ENCODE measurements around the gene TXNDC17. TPM values are rescaled to one million over a fixed set of nuclear protein-coding genes. Genes with fewer than 3 reads are reported as not detected.

Gene TXNDC17
- total RNA-seq, 4 donors from 2014 or later, result 70.4 to 149 (median 95.9) TPM

DNA sequence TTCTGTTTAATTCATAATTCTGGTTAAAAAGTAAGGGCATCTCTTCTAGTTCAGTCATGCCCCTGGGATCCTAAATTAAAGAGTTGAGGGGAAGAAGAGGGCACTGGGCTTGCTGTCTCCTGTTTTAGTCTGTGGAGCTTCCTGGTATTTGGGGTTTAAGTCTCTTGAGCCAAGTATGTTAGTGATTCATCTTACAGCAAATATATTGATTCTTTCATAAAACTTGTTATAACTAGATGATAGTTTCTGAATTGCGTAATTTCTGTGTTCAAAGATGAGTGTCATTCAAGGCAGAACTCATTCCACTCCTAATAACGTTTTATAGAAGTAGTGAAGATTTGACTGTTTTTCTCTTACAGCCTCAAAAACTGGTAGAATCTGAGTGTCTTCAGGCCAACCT, 1.7 kb downstream of the TXNDC17 start:
- no peaks in the 10 kb centered on the region for H3K9me3 ChIP-seq
- H3K4me1 ChIP-seq, result peaks cover 19 to 23% of the 10 kb centered on the region in 2 donors
- H3K27ac ChIP-seq, result no peak overlapping the region
- DNase-seq, result no peak
- 74 to 87% methylated on average over 2 of the region's 2 CpGs for WGBS, 2 donors
- TF ChIP-seq, protein P1, sequence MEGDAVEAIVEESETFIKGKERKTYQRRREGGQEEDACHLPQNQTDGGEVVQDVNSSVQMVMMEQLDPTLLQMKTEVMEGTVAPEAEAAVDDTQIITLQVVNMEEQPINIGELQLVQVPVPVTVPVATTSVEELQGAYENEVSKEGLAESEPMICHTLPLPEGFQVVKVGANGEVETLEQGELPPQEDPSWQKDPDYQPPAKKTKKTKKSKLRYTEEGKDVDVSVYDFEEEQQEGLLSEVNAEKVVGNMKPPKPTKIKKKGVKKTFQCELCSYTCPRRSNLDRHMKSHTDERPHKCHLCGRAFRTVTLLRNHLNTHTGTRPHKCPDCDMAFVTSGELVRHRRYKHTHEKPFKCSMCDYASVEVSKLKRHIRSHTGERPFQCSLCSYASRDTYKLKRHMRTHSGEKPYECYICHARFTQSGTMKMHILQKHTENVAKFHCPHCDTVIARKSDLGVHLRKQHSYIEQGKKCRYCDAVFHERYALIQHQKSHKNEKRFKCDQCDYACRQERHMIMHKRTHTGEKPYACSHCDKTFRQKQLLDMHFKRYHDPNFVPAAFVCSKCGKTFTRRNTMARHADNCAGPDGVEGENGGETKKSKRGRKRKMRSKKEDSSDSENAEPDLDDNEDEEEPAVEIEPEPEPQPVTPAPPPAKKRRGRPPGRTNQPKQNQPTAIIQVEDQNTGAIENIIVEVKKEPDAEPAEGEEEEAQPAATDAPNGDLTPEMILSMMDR (IDR thresholded peaks at IDR 0.05), result no peak
- TF ChIP-seq POLR2A (IDR thresholded peaks at IDR 0.05), result no peak
- H3K4me3 ChIP-seq (replicated peaks in 1 of 3), result no peak overlapping the region
- H3K36me3 ChIP-seq, result peaks cover 0 to 5% of the 10 kb centered on the region in 2 donors
- intact Hi-C loops (cut with DNase I), result no loop called here
- H3K27me3 ChIP-seq, result no peaks in the 10 kb centered on the region

DNA sequence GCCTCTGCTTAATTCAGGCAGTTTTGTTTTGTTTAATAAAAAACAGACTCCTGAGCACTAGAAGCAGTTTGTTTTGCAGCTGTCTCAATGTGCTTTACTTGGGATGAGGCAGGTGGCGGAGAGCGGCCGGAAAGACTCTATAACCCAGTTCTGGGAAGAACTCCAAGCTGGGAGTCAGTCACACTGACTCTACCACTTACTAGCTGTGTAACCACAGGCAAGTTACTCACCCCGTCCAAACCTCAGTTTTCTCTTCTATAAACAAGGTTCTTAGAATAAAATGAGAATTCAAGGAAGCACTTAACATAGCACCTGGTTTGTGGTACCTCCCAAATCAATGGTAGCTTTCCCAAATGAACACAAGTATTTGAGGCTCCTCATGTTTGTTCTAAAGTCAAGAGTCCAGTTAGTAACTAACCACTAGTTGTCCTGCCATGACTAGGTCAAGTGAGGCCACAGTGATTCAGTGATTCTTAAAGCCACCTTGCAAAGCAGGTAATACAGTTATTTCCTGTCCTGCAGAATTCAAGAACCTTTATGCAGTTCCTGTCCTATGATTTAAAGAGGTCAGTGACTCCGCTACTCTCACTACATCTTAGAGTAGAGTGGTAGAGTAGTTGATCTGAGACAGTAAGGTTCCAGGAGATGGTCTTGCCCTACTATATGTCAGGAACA, 2.7 kb downstream of the TXNDC17 start:
- 84 to 94% methylated on average over 5 of the region's 5 CpGs for WGBS, 2 donors
- TF ChIP-seq POLR2A (IDR thresholded peaks at IDR 0.05), result no peak
- TF ChIP-seq, protein P1 (IDR thresholded peaks at IDR 0.05), result no peak
- H3K4me3 ChIP-seq (replicated peaks in 1 of 3), result no peak overlapping the region
- H3K4me1 ChIP-seq, result peaks cover 15 to 17% of the 10 kb centered on the region in 2 donors
- no peak for DNase-seq
- H3K9me3 ChIP-seq, result no peaks in the 10 kb centered on the region
- peaks cover 0 to 5% of the 10 kb centered on the region in 2 donors for H3K36me3 ChIP-seq
- H3K27me3 ChIP-seq, result no peaks in the 10 kb centered on the region
- H3K27ac ChIP-seq, result no peak overlapping the region
- intact Hi-C loops (cut with DNase I), result no loop called here

DNA sequence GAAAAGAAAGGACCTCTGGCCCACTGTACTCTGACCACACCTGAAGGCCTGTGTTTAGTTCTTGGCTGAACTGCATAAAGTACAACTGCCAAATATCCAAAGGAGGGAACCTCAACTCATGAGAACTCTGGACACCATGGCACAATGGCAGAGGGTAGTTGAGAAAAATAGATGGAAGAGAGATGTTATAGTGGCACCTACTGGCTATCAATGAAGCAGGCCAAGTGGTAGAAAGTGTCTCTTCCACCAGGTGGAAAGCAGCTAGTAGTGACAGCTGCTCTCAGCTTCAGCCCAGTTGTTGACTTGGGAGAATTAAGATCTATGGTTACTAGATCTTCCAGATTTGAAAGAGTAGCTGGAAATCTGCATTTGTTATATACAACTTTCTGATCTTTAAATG, 7.3 kb downstream of the TXNDC17 start:
- no peak for TF ChIP-seq POLR2A (IDR thresholded peaks at IDR 0.05)
- TF ChIP-seq, protein P1 (IDR thresholded peaks at IDR 0.05), result no peak
- peaks cover 16 to 27% of the 10 kb centered on the region in 2 donors for H3K4me1 ChIP-seq
- H3K9me3 ChIP-seq, result no peaks in the 10 kb centered on the region
- no peak for DNase-seq
- intact Hi-C loops (cut with DNase I), result no loop called here
- no peaks in the 10 kb centered on the region for H3K27me3 ChIP-seq
- peaks cover 0 to 5% of the 10 kb centered on the region in 2 donors for H3K36me3 ChIP-seq
- no peak overlapping the region for H3K27ac ChIP-seq
- H3K4me3 ChIP-seq (replicated peaks in 1 of 3), result no peak overlapping the region

DNA sequence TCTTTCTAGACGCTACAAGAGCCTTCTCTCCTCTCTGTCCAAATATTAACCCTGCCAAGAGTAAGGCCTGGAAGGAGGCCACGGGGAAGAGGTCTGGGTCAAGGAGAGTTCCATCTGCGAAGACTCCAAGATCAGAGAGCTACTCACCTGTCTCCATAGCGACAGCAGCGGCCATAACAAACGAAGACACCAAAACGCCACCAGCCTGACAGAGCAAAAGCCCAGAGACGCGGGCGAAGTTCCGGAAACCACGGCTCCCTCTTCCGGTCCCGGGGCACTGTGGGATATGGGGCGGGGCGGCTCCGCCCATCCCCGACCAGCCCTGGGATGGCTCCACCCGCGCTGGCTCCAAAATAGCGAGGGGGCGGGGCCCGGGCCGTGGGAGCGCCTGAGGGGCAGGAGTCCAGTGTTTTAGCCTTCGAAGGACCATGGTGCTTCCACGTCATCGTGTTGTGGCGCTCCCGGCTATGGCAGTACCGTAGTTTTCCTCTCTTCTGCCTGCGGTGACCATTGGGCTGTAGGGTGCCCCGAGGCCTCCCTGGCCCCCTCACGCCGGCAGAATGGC, 10.6 kb downstream of the TXNDC17 start, which contains the start of the genes C17orf100 and MED31:
TSS of gene C17orf100 (plus strand) at position 409 of the 565 bp plus-strand sequence. CDS start at position 561, 152 bp downstream.
TSS of gene MED31 (minus strand) at position 252 of the 565 bp plus-strand sequence. CDS start at position 175, 77 bp downstream.
- peak within 1 kb of the TSS; percentile 45 to 81 (median 76) for H3K4me3 ChIP-seq (replicated peaks in 1 of 3)
- TF ChIP-seq, protein P1 (IDR thresholded peaks at IDR 0.05), result no peak
- TF ChIP-seq POLR2A (IDR thresholded peaks at IDR 0.05), result peak in 1 of 2 donors; percentile 73
- peak; percentile 94 to 96 for DNase-seq
- WGBS, 2 donors, result 0% methylated on average over 16 to 18 of the region's 35 CpGs
- no peaks in the 10 kb centered on the region for H3K27me3 ChIP-seq
- intact Hi-C loops (cut with DNase I), result no loop called here
- peaks cover 16 to 39% of the 10 kb centered on the region in 2 donors for H3K4me1 ChIP-seq
- H3K27ac ChIP-seq, result peak within 1 kb of the TSS; percentile 31 to 42 (median 39)
- no peaks in the 10 kb centered on the region for H3K9me3 ChIP-seq
- no peaks in the 10 kb centered on the region for H3K36me3 ChIP-seq

DNA sequence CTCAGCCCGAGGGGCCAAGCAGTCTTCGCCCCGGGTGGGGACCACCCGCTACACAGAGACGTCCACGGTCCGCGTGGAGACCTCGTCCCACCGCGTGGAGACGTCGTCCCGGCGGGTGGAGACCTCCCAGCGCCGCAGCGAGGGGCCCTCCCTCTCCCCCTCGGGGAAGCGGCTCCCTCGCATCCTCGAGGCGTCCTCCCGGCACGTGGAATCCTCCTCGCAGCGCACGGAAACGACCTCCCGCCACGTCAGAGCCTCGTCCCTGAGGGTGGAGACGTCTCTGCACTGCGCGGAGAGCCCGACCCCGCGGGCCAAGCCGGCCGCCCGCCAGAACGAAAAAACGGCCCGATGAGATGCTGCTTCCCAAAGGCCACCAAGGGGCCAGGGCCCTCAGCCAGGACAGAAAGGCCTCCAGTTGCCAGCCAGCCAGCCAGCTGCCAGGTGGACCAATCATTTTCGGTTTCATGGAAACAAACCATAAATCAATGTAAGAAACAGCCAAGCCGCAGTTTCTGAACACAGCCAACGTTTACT, 11.1 kb downstream of the TXNDC17 start:
- peaks cover 16 to 39% of the 10 kb centered on the region in 2 donors for H3K4me1 ChIP-seq
- H3K27ac ChIP-seq, result no peak overlapping the region
- H3K9me3 ChIP-seq, result no peaks in the 10 kb centered on the region
- no peaks in the 10 kb centered on the region for H3K36me3 ChIP-seq
- no peak for TF ChIP-seq POLR2A (IDR thresholded peaks at IDR 0.05)
- TF ChIP-seq, protein P1 (IDR thresholded peaks at IDR 0.05), result no peak
- H3K4me3 ChIP-seq (replicated peaks in 1 of 3), result peak overlapping the region; percentile 2 to 76 (median 45)
- WGBS, 2 donors, result 23 to 56% methylated on average over 3 to 23 of the region's 47 CpGs
- intact Hi-C loops (cut with DNase I), result no loop called here
- peak; percentile 20 to 31 for DNase-seq
- no peaks in the 10 kb centered on the region for H3K27me3 ChIP-seq

Data from thyroid gland (tissue), 4 donors.